ENCODE measurements around the gene RAB3GAP2.
A peak's percentile ranks its signal among the peaks of the same experiment; 100 is the strongest.
"Not testable (repeated sequence)": the region's sequence is repeated elsewhere in the genome, so short reads cannot be mapped to it uniquely, and the experiment has no call there.

RAB3GAP2 gene

DNA sequence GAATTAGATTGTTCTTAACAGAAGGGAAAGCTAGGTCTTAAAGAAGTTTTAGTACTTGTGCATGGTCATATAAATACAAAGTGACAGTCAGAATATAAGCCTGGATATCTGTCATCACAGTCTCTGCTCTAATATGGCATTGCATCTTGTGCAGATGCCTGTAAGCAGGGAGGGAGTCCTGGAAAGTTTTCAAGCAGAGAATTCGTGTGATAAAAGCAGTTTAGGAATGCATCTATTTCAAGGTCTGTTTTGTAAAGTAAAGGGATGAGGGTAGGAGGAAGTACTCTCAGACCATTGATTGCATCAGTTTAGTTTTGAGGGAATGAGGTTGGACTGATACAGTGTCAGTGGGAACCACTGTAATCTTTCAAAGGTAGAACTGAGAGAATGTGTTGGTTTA, 147.7 kb downstream of the RAB3GAP2 start:
- no peak for TF ChIP-seq JUND (IDR thresholded peaks at IDR 0.05; ENCODE audit: low read depth)
- in situ Hi-C loops (cut with HindIII; ENCODE audit: low pct_unique_long_range_greater_than_20kb, low sequenced_read_pairs), result no loop called here
- no peak for DNase-seq (ENCODE audit: low read depth in 1 of 2, low spot score in 1 of 2)

DNA sequence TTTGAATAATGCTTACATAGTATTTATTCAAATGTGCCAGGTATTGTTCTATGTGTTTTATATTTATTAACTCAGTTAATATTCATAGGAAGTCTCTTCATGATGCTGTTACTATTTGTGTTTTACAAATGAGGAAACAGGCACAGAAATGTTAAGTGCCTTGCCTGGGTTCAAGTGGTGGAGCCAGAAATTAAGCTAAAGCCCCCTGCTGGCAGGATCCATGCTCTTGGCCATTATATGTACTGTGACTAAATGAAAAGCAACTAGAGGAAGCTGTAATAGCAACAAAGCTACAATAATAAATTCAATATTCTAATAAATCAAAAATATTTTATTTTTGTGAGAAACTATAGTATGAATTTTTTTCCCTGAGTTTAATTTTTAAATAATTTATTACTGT, 148.4 kb downstream of the RAB3GAP2 start:
- in situ Hi-C loops (cut with HindIII; ENCODE audit: low pct_unique_long_range_greater_than_20kb, low sequenced_read_pairs), result no loop called here
- peak in 1 of 2 experiments; percentile 42 for DNase-seq (ENCODE audit: low read depth in 1 of 2, low spot score in 1 of 2)
- TF ChIP-seq JUND (IDR thresholded peaks at IDR 0.05; ENCODE audit: low read depth), result no peak

DNA sequence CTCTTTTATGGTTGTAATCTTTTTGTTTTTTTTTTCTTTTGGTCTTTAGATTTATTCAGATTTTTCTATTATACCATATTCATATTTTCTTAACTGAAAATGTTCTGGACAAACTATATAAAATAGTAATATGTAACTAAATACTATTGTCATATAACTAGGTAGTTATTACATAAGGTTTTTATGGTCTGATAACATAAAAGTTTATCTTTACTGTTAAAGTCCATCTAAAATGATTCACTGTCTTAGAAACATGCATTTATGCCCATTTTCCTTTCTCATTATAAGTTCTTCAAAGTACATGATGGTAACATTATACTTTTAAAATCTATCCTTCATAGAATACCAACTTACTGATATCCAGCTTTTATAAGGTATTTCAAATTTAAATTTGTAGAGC, 149.2 kb downstream of the RAB3GAP2 start:
- in situ Hi-C loops (cut with HindIII; ENCODE audit: low pct_unique_long_range_greater_than_20kb, low sequenced_read_pairs), result no loop called here
- no peak for DNase-seq (ENCODE audit: low read depth in 1 of 2, low spot score in 1 of 2)
- no peak for TF ChIP-seq JUND (IDR thresholded peaks at IDR 0.05; ENCODE audit: low read depth)

DNA sequence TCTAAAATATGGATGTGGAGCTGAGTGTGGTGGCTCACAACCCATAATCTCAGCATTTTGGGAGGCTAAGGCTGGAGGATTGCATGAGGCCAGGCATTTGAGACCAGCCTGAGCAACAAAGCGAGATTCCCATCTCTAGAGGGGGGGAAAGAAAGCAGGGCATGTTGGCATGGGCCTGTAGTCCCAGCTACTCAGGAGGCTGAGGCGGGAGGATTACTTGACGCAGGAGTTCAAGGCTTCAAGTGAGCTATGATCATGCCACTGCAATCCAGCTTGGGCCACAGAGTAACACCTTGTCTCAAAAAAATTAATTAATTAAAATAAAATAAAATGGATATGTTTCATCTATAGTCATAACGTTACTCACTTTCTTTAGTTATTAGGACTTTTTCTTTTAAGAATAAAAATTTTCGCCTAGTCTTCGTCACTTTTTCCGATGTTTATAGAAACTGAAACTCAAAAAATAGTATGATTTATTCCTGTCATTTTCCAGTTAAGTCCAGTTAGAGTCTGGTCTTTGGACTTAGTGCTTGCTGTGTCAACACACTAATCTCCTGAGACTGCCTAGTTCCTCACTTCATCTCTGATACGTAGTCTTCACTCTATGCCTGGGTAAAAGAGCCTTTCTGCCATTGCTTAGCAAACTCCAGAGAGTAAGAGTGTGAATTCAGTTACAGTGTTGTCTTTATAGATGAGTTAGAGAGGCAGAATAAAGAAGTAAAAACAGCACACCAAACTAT, 150.3 kb downstream of the RAB3GAP2 start:
- DNase-seq (ENCODE audit: low read depth in 1 of 2, low spot score in 1 of 2), result peak in 1 of 2 experiments; percentile 1
- TF ChIP-seq JUND (IDR thresholded peaks at IDR 0.05; ENCODE audit: low read depth), result no peak
- in situ Hi-C loops (cut with HindIII; ENCODE audit: low pct_unique_long_range_greater_than_20kb, low sequenced_read_pairs), result no loop called here

DNA sequence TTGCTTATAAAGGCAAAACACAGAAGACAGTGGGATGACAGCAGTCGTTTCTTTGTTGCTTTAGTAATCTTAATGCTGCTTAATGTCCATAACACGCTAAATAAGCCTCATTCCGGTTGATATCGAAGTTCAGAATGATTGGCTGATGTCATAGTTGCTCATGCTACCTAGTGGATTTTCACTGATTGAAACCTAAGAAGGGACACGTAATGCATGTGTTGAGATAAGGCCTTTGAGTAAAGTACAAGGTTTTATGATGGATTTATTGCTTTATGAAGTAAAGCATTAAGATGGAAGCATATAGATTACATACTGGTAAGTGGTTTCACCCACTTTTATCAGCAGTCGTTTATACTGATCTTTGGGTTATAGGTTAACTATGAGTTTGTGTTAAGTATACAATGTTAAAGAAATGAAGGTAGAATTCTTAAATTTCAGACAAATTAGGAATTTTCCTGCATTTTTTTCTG, 153.2 kb downstream of the RAB3GAP2 start:
- TF ChIP-seq JUND (IDR thresholded peaks at IDR 0.05; ENCODE audit: low read depth), result no peak
- DNase-seq (ENCODE audit: low read depth in 1 of 2, low spot score in 1 of 2), result no peak
- in situ Hi-C loops (cut with HindIII; ENCODE audit: low pct_unique_long_range_greater_than_20kb, low sequenced_read_pairs), result no loop called here

DNA sequence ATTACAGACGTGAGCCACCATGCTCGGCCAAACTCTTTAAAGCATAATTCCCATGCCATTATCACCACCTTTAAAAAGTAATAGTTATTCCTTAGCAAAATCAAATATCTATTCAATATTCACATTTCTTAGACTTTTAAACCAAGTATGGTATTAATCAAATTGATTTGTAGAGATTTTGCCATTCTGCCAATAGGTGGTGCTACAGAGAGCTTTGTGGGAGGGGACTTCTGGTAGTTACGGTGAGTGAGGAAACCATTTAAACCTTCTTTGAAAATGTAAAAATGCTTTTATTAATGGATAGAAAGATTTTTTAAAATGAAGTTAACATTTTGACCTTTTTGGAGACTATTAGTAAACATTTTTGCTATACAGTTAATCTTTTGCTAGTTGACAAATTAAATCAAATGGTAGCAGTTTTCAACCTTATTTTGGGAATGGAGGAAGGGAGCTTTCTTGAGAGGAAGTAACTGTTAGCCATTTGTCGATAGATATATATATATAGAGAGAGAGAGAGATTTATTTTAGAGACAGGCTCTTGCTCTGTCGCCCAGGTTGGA, 159.0 kb downstream of the RAB3GAP2 start:
- peak in 1 of 2 experiments; percentile 65 for DNase-seq (ENCODE audit: low read depth in 1 of 2, low spot score in 1 of 2)
- TF ChIP-seq JUND (IDR thresholded peaks at IDR 0.05; ENCODE audit: low read depth), result no peak
- in situ Hi-C loops (cut with HindIII; ENCODE audit: low pct_unique_long_range_greater_than_20kb, low sequenced_read_pairs), result no loop called here

DNA sequence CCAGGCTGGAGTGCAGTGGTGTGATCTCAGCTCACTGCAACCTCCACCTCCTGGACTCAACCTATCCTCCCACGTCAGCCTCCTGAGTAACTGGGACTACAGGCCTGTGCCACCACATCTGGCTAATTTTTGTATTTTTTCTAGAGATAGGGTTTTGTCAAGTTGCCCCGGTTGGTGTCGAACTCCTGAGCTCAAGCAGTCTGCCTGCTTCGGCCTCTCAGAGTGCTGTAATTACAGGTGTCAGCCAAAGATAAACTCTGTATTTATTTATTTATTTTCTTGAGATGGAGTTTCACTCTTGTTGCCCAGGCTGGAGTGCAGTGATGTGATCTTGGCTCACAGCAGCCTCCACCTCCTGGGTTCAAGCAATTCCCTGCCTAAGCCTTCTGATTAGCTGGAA, 159.7 kb downstream of the RAB3GAP2 start:
- in situ Hi-C loops (cut with HindIII; ENCODE audit: low pct_unique_long_range_greater_than_20kb, low sequenced_read_pairs); DNase-seq (ENCODE audit: low read depth in 1 of 2, low spot score in 1 of 2): not testable (repeated sequence)

DNA sequence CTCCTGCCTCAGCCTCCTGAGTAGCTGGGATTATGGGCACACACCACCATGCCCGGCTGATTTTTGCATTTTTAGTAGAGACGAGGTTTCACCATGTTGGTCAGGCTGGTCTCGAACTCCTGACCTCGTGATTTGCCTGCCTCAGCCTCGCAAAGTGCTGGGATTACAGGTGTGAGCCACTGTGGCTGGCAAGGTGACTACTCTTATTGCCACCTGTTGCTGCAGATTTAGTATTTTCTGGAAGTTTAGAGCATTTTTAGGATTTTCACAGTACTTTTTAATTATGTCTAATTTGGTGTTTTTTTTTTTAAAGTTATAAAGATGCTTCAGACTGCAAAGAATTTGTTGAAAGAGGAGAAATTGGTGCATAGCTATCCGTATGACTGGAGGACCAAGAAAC, 161.8 kb downstream of the RAB3GAP2 start:
- in situ Hi-C loops (cut with HindIII; ENCODE audit: low pct_unique_long_range_greater_than_20kb, low sequenced_read_pairs); DNase-seq (ENCODE audit: low read depth in 1 of 2, low spot score in 1 of 2): not testable (repeated sequence)

DNA sequence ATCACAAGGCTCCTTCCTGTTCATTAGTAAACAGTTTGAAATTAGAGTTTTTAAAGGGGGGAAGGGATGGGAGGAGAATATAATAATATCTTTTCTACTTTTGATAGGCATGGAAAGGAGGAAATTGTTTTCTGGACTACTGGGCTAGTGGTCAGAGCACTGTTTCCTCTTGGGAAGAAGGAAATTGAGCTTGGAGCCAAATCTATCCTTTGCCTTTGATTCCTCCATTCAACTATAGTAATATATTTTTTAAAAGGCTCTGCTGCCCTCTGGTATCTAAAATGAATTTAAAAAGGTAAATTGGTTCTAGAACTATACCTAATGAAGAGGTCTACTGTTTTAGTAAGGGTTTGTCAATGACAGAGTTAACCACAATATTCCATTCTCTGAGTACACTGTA, 172.4 kb downstream of the RAB3GAP2 start:
- no peak for DNase-seq (ENCODE audit: low read depth in 1 of 2, low spot score in 1 of 2)
- in situ Hi-C loops (cut with HindIII; ENCODE audit: low pct_unique_long_range_greater_than_20kb, low sequenced_read_pairs), result no loop called here
- TF ChIP-seq JUND (IDR thresholded peaks at IDR 0.05; ENCODE audit: low read depth), result no peak
